HEK293 (cell line): ENCODE data around the gene MGAT1.

Source experiments
- CTCF ChIA-PET: fragments of 350-600 bp; formaldehyde crosslinking; extraction: SDS; loops from one replicate; lab custom pipeline; 2021; ENCODE audit warnings: antibody characterized with exemption; lab: Yijun Ruan, JAX
- POLR2A ChIA-PET: fragments of 300-600 bp; formaldehyde crosslinking; extraction: SDS; loops from one replicate; lab custom pipeline; 2020; ENCODE audit warnings: antibody characterized with exemption, inconsistent platforms; lab: Yijun Ruan, JAX
- H3K27ac ChIP-seq: fragments of 200-500 bp; sonication (Bioruptor generic); 2 replicates; pipeline ENCODE4 v1.5.1; 2014; ENCODE audit warnings: low read depth, low read length, control low read depth, inconsistent platforms; ENCODE audit errors: extremely low read depth
- H3K36me3 ChIP-seq, 2 experiments: fragments of 200-500 bp in 1 of 2; sonication (Bioruptor generic) in 1 of 2; 1 replicate in 1 of 2; 2 replicates in 1 of 2; pipeline ENCODE4 v1.5.1; 2014 to 2017; ENCODE audit warnings: inconsistent platforms in 2 of 2, low read length in 2 of 2; ENCODE audit not compliant: control insufficient read depth in 2 of 2, insufficient read depth in 1 of 2
- H3K4me1 ChIP-seq: fragments of 200-500 bp; sonication (Bioruptor generic); 2 replicates; pipeline ENCODE4 v1.5.1; 2014; ENCODE audit warnings: mild to moderate bottlenecking, low read length, inconsistent platforms; ENCODE audit not compliant: control insufficient read depth, insufficient read depth
- H3K4me3 ChIP-seq: 2 replicates; pipeline ENCODE4 v1.5.1; 2011; ENCODE audit warnings: low read depth, mild to moderate bottlenecking, control low read depth, low read length, moderate library complexity
- H3K9me3 ChIP-seq: fragments of 200-500 bp; sonication (Bioruptor generic); 2 replicates; pipeline ENCODE4 v1.5.1; 2014; ENCODE audit warnings: low read depth, low read length, inconsistent platforms; ENCODE audit not compliant: control insufficient read depth, insufficient read depth
- GLIS2 ChIP-seq: fragments of 450-650 bp; formaldehyde crosslinking; IDR thresholded peaks from 2 replicates; pipeline ENCODE4 v1.5.1; 2016; ENCODE audit warnings: missing biosample characterization, missing genetic modification characterization
- PRDM2 ChIP-seq: fragments of 450-650 bp; formaldehyde crosslinking; IDR thresholded peaks from 2 replicates; pipeline ENCODE4 v1.5.1; 2016; ENCODE audit warnings: missing biosample characterization, missing genetic modification characterization, borderline replicate concordance
- YY1 ChIP-seq: fragments of 450-650 bp; formaldehyde crosslinking; IDR thresholded peaks from 2 replicates; pipeline ENCODE4 v1.5.1; 2018; ENCODE audit warnings: missing biosample characterization, missing genetic modification characterization
- ZFP3 ChIP-seq: fragments of 450-650 bp; formaldehyde crosslinking; IDR thresholded peaks from 2 replicates; pipeline ENCODE4 v1.5.1; 2016; ENCODE audit warnings: low read depth, missing biosample characterization, missing genetic modification characterization
- ZFP69B ChIP-seq: fragments of 450-650 bp; formaldehyde crosslinking; IDR thresholded peaks from 2 replicates; pipeline ENCODE4 v1.5.1; 2016; ENCODE audit warnings: missing biosample characterization, missing genetic modification characterization
- ZNF114 ChIP-seq: fragments of 450-650 bp; formaldehyde crosslinking; IDR thresholded peaks from 2 replicates; pipeline ENCODE4 v1.5.0; 2017; ENCODE audit warnings: missing biosample characterization, missing genetic modification characterization
- ZNF155 ChIP-seq: fragments of 450-650 bp; formaldehyde crosslinking; IDR thresholded peaks from 2 replicates; pipeline ENCODE4 v1.5.1; 2016; ENCODE audit warnings: missing biosample characterization, missing genetic modification characterization
- ZNF391 ChIP-seq: fragments of 450-650 bp; formaldehyde crosslinking; IDR thresholded peaks from 2 replicates; pipeline ENCODE4 v1.5.1; 2016; ENCODE audit warnings: low read depth, missing biosample characterization, missing genetic modification characterization, borderline replicate concordance
- ZNF514 ChIP-seq: fragments of 450-650 bp; formaldehyde crosslinking; IDR thresholded peaks from 2 replicates; pipeline ENCODE4 v1.5.1; 2016; ENCODE audit warnings: missing biosample characterization, missing genetic modification characterization
- ZNF645 ChIP-seq: fragments of 450-650 bp; formaldehyde crosslinking; IDR thresholded peaks from 2 replicates; pipeline ENCODE4; 2016; ENCODE audit warnings: missing biosample characterization, missing genetic modification characterization
- ZNF76 ChIP-seq: fragments of 450-650 bp; formaldehyde crosslinking; IDR thresholded peaks from 2 replicates; pipeline ENCODE4; 2016; ENCODE audit warnings: low read depth, missing biosample characterization, missing genetic modification characterization, borderline replicate concordance
- ZNF768 ChIP-seq: fragments of 450-650 bp; formaldehyde crosslinking; IDR thresholded peaks from 2 replicates; pipeline ENCODE4 v1.5.1; 2018; ENCODE audit warnings: missing biosample characterization, mild to moderate bottlenecking, missing genetic modification characterization
- ZNF837 ChIP-seq: fragments of 450-650 bp; formaldehyde crosslinking; IDR thresholded peaks from 2 replicates; pipeline ENCODE4 v1.5.1; 2016; ENCODE audit warnings: missing biosample characterization, missing genetic modification characterization
- TF ChIP-seq, protein P1 (sequence below): fragments of 450-650 bp; formaldehyde crosslinking; IDR thresholded peaks from 2 replicates; pipeline ENCODE4 v1.5.1; 2017; ENCODE audit warnings: missing biosample characterization, missing genetic modification characterization
- TF ChIP-seq, protein P2 (sequence below): sonication (generic); formaldehyde crosslinking; IDR thresholded peaks from 2 replicates; pipeline ENCODE4 v1.8.1; 2022; ENCODE audit warnings: mild to moderate bottlenecking, moderate library complexity, missing genetic modification reagents
- TF ChIP-seq, protein P3 (sequence below): fragments of 450-650 bp; IDR thresholded peaks from 2 replicates; pipeline ENCODE4 v1.5.1; 2018; ENCODE audit warnings: missing biosample characterization, missing genetic modification characterization
- TF ChIP-seq, protein P4 (sequence below): fragments of 450-650 bp; formaldehyde crosslinking; IDR thresholded peaks from 2 replicates; pipeline ENCODE4 v1.5.1; 2016; ENCODE audit warnings: missing biosample characterization, missing genetic modification characterization, low read depth

Gene MGAT1

GRCh38 chr5:180847026-180847425 is 44.4 kb upstream of the MGAT1 start:
- no peaks in the 10 kb centered on the region for H3K4me1 ChIP-seq
- TF ChIP-seq, protein P1, sequence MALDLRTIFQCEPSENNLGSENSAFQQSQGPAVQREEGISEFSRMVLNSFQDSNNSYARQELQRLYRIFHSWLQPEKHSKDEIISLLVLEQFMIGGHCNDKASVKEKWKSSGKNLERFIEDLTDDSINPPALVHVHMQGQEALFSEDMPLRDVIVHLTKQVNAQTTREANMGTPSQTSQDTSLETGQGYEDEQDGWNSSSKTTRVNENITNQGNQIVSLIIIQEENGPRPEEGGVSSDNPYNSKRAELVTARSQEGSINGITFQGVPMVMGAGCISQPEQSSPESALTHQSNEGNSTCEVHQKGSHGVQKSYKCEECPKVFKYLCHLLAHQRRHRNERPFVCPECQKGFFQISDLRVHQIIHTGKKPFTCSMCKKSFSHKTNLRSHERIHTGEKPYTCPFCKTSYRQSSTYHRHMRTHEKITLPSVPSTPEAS (tag by site-specific recombination), result no peak
- TF ChIP-seq ZFP69B (tag by site-specific recombination) (no peak), ZNF76 (tag by site-specific recombination) (no peak), PRDM2 (tag by site-specific recombination) (no peak), ZNF155 (tag by site-specific recombination) (no peak), GLIS2 (no peak), ZNF114 (tag by site-specific recombination) (no peak), ZNF391 (no peak), ZNF514 (tag by site-specific recombination) (no peak), ZNF645 (tag by site-specific recombination) (no peak), YY1 (no peak)
- TF ChIP-seq, protein P2, sequence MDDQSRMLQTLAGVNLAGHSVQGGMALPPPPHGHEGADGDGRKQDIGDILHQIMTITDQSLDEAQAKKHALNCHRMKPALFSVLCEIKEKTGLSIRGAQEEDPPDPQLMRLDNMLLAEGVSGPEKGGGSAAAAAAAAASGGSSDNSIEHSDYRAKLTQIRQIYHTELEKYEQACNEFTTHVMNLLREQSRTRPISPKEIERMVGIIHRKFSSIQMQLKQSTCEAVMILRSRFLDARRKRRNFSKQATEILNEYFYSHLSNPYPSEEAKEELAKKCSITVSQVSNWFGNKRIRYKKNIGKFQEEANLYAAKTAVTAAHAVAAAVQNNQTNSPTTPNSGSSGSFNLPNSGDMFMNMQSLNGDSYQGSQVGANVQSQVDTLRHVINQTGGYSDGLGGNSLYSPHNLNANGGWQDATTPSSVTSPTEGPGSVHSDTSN (CRISPR knock-in tag), result no peak
- TF ChIP-seq, protein P3, sequence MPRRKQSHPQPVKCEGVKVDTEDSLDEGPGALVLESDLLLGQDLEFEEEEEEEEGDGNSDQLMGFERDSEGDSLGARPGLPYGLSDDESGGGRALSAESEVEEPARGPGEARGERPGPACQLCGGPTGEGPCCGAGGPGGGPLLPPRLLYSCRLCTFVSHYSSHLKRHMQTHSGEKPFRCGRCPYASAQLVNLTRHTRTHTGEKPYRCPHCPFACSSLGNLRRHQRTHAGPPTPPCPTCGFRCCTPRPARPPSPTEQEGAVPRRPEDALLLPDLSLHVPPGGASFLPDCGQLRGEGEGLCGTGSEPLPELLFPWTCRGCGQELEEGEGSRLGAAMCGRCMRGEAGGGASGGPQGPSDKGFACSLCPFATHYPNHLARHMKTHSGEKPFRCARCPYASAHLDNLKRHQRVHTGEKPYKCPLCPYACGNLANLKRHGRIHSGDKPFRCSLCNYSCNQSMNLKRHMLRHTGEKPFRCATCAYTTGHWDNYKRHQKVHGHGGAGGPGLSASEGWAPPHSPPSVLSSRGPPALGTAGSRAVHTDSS (tag by site-specific recombination), result no peak
- TF ChIP-seq, all 188 proteins: peak for 0
- ChIA-PET POLR2A (no interaction called here), CTCF (no interaction called here)
- no peak overlapping the region for H3K27ac ChIP-seq
- no peak overlapping the region for H3K4me3 ChIP-seq
- peaks cover 5 to 56% of the 10 kb centered on the region in 2 experiments; a peak in 2 of 3 replicates for H3K36me3 ChIP-seq
- H3K9me3 ChIP-seq, result no peaks in the 10 kb centered on the region

- Histone ChIP-seq H3K4me3 (no peak overlapping the region), H3K4me1 (no peaks in the 10 kb centered on the region), H3K9me3 (no peaks in the 10 kb centered on the region), H3K36me3 (peaks cover 0 to 34% of the 10 kb centered on the region in 2 experiments; a peak in 1 of 3 replicates), H3K27ac (no peak overlapping the region)
- CTCF ChIA-PET, result interaction anchor here (0.8 kb wide), 1 partner anchor 126 kb away, joined by 3 read pairs; no protein-coding TSS in a partner anchor
- POLR2A ChIA-PET, result interaction anchor here (0.6 kb wide), 1 partner anchor 487 kb away, joined by 3 read pairs; no protein-coding TSS in a partner anchor
- TF ChIP-seq, protein P4, sequence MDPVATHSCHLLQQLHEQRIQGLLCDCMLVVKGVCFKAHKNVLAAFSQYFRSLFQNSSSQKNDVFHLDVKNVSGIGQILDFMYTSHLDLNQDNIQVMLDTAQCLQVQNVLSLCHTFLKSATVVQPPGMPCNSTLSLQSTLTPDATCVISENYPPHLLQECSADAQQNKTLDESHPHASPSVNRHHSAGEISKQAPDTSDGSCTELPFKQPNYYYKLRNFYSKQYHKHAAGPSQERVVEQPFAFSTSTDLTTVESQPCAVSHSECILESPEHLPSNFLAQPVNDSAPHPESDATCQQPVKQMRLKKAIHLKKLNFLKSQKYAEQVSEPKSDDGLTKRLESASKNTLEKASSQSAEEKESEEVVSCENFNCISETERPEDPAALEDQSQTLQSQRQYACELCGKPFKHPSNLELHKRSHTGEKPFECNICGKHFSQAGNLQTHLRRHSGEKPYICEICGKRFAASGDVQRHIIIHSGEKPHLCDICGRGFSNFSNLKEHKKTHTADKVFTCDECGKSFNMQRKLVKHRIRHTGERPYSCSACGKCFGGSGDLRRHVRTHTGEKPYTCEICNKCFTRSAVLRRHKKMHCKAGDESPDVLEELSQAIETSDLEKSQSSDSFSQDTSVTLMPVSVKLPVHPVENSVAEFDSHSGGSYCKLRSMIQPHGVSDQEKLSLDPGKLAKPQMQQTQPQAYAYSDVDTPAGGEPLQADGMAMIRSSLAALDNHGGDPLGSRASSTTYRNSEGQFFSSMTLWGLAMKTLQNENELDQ (tag by site-specific recombination), result no peak
- no peak for TF ChIP-seq ZNF768 (tag by site-specific recombination)
- no peak for TF ChIP-seq ZNF837 (tag by site-specific recombination)
- no peak for TF ChIP-seq ZFP69B (tag by site-specific recombination)
- TF ChIP-seq, protein P3 (tag by site-specific recombination), result no peak
- TF ChIP-seq ZFP3 (tag by site-specific recombination), result no peak
- TF ChIP-seq, protein P1 (tag by site-specific recombination), result no peak
Measured at GRCh38 chr5:180844858-180845257, 42.3 kb upstream of the MGAT1 start.
